IMR-90 (cell line): Measurements from ENCODE around the gene FBLIM1. TPM values are rescaled to one million over a fixed set of nuclear protein-coding genes. Genes with fewer than 3 reads are reported as not detected.
A peak's percentile ranks its signal among the peaks of the same experiment; 100 is the strongest.

Experiments used
- ATAC-seq: fragments of 200-7000 bp; cut with Tn5 transposase; 2 replicates; pipeline ENCODE4 v1.9.1; 2020; ENCODE audit warnings: low read depth, mild to moderate bottlenecking, moderate library complexity
- BruUV-seq: library from RNA; stranded (reverse); fragments of 400-500 nt; replicated peaks from 2 replicates; lab custom pipeline; 2021; lab: Mats Ljungman, UMichigan
- CTCF ChIA-PET: fragments of 300-600 bp; formaldehyde crosslinking; extraction: SDS; loops from one replicate; lab custom pipeline; 2021; ENCODE audit warnings: antibody characterized with exemption; lab: Yijun Ruan, JAX
- POLR2A ChIA-PET: fragments of 300-600 bp; sonication (Branson Sonifier 250); formaldehyde crosslinking; loops from one replicate; lab custom pipeline; 2022; ENCODE audit warnings: antibody characterized with exemption; ENCODE audit not compliant: unreplicated experiment; lab: Charles Lee
- DNase-seq: peaks from one replicate; pipeline ENCODE4 v3.0.0; 2013
- H2AFZ ChIP-seq: replicated peaks from 2 replicates; pipeline ENCODE3; 2013; ENCODE audit warnings: low read length, mild to moderate bottlenecking; ENCODE audit not compliant: poor library complexity
- H2AK5ac ChIP-seq: 2 replicates; pipeline ENCODE4 v1.6.1; 2013; ENCODE audit warnings: low read depth, low read length, inconsistent platforms
- H2AK9ac ChIP-seq: replicated peaks from 2 replicates; pipeline ENCODE3; 2013; ENCODE audit warnings: mild to moderate bottlenecking, low read depth, low read length, moderate library complexity; ENCODE audit not compliant: poor library complexity
- H2BK120ac ChIP-seq: 2 replicates; pipeline ENCODE4 v1.6.1; 2013; ENCODE audit warnings: low read depth, low read length, inconsistent platforms
- H2BK15ac ChIP-seq: 3 replicates; pipeline ENCODE4 v1.6.1; 2013; ENCODE audit warnings: low read depth, low read length, inconsistent platforms
- H2BK20ac ChIP-seq: 2 replicates; pipeline ENCODE4 v1.6.1; 2013; ENCODE audit warnings: low read depth, mild to moderate bottlenecking, inconsistent platforms, low read length, moderate library complexity
- H2BK5ac ChIP-seq: 2 replicates; pipeline ENCODE4 v1.6.1; 2013; ENCODE audit warnings: mild to moderate bottlenecking, low read depth, low read length, inconsistent platforms; ENCODE audit not compliant: poor library complexity, severe bottlenecking
- H3K14ac ChIP-seq: replicated peaks from 2 replicates; pipeline ENCODE4 v1.6.1; 2013; ENCODE audit warnings: low read depth, low read length, inconsistent platforms
- H3K18ac ChIP-seq: 2 replicates; pipeline ENCODE4 v1.6.1; 2013; ENCODE audit warnings: low read depth, low read length, control low read depth
- H3K23ac ChIP-seq: 2 replicates; pipeline ENCODE4 v1.6.1; 2013; ENCODE audit warnings: low read depth, low read length, inconsistent platforms
- H3K27ac ChIP-seq: 2 replicates; pipeline ENCODE4 v1.5.1; 2013; ENCODE audit warnings: mild to moderate bottlenecking, control low read depth, low read length; ENCODE audit not compliant: insufficient read depth
- H3K27me3 ChIP-seq: 2 replicates; pipeline ENCODE4 v1.6.1; 2013; ENCODE audit warnings: low read length; ENCODE audit not compliant: control insufficient read depth, insufficient read depth
- H3K36me3 ChIP-seq: 2 replicates; pipeline ENCODE4 v1.6.1; 2013; ENCODE audit warnings: low read length, mixed read lengths; ENCODE audit not compliant: control insufficient read depth, insufficient read depth
- H3K4ac ChIP-seq: 2 replicates; pipeline ENCODE4 v1.6.1; 2013; ENCODE audit warnings: low read depth, low read length, inconsistent platforms
- H3K4me1 ChIP-seq: 2 replicates; pipeline ENCODE4 v1.6.1; 2013; ENCODE audit warnings: low read length, mixed read lengths; ENCODE audit not compliant: control insufficient read depth, insufficient read depth
- H3K4me2 ChIP-seq: 2 replicates; pipeline ENCODE4 v1.6.1; 2013; ENCODE audit warnings: low read depth, mild to moderate bottlenecking, control low read depth, low read length, moderate library complexity
- H3K4me3 ChIP-seq: 2 replicates; pipeline ENCODE4 v1.5.1; 2013; ENCODE audit warnings: low read depth, mild to moderate bottlenecking, control low read depth, low read length, moderate library complexity; ENCODE audit not compliant: insufficient read depth
- H3K56ac ChIP-seq: 2 replicates; pipeline ENCODE4 v1.6.1; 2013; ENCODE audit warnings: low read length, inconsistent platforms; ENCODE audit not compliant: insufficient read depth; ENCODE audit errors: extremely low read depth
- H3K79me1 ChIP-seq, 2 experiments: 2 replicates each; pipeline ENCODE4 v1.6.1; 2013; ENCODE audit warnings: low read length in 2 of 2, inconsistent platforms in 1 of 2, low read depth in 1 of 2
- H3K9ac ChIP-seq: 2 replicates; pipeline ENCODE4 v1.6.1; 2013; ENCODE audit warnings: low read depth, low read length, control low read depth
- H3K9me1 ChIP-seq: 2 replicates; pipeline ENCODE4 v1.6.1; 2013; ENCODE audit warnings: low read length, inconsistent platforms; ENCODE audit not compliant: insufficient read depth
- H3K9me3 ChIP-seq: 2 replicates; pipeline ENCODE4 v1.6.1; 2013; ENCODE audit warnings: low read length; ENCODE audit not compliant: control insufficient read depth, insufficient read depth
- H4K20me1 ChIP-seq: 2 replicates; pipeline ENCODE4 v1.6.1; 2013; ENCODE audit warnings: low read length, inconsistent platforms; ENCODE audit not compliant: insufficient read depth
- H4K5ac ChIP-seq: 2 replicates; pipeline ENCODE4 v1.6.1; 2013; ENCODE audit warnings: mild to moderate bottlenecking, low read depth, low read length, control low read depth
- H4K8ac ChIP-seq, 2 experiments: 2 replicates each; pipeline ENCODE4 v1.6.1; 2013; ENCODE audit warnings: low read depth in 2 of 2, low read length in 2 of 2, control low read depth in 1 of 2, inconsistent platforms in 1 of 2
- H4K91ac ChIP-seq: 2 replicates; pipeline ENCODE4 v1.6.1; 2013; ENCODE audit warnings: low read depth, low read length, inconsistent platforms; ENCODE audit not compliant: insufficient read depth
- BHLHE40 ChIP-seq: fragments of 150-350 bp; IDR thresholded peaks from 2 replicates; pipeline ENCODE4 v1.6.1; 2016; ENCODE audit warnings: mild to moderate bottlenecking, low read depth, low read length
- CEBPB ChIP-seq: IDR thresholded peaks from 2 replicates; pipeline ENCODE4 v1.6.1; 2012; ENCODE audit warnings: low read depth, low read length, improper control_type of control experiment
- CHD1 ChIP-seq: IDR thresholded peaks from 2 replicates; pipeline ENCODE4 v1.6.1; 2012; ENCODE audit warnings: low read depth, low read length, improper control_type of control experiment
- CTCF ChIP-seq: conservative IDR thresholded peaks from 2 replicates; pipeline ENCODE4 v1.5.1; 2012; ENCODE audit warnings: mild to moderate bottlenecking, low read depth, low read length, improper control_type of control experiment
- FOS ChIP-seq: fragments of 150-350 bp; IDR thresholded peaks from 2 replicates; pipeline ENCODE4 v1.6.1; 2016; ENCODE audit warnings: low read depth, low read length
- MAFK ChIP-seq: IDR thresholded peaks from 2 replicates; pipeline ENCODE4 v1.6.1; 2012; ENCODE audit warnings: low read depth, low read length, improper control_type of control experiment
- MAZ ChIP-seq: IDR thresholded peaks from 2 replicates; pipeline ENCODE4 v1.6.1; 2012; ENCODE audit warnings: low read depth, mild to moderate bottlenecking, low read length, improper control_type of control experiment, moderate library complexity, borderline replicate concordance
- MXI1 ChIP-seq: IDR thresholded peaks from 2 replicates; pipeline ENCODE4 v1.6.1; 2012; ENCODE audit warnings: low read depth, mild to moderate bottlenecking, low read length, moderate library complexity, borderline replicate concordance
- NFE2L2 ChIP-seq: fragments of 150-350 bp; IDR thresholded peaks from 2 replicates; pipeline ENCODE4 v1.6.1; 2016; ENCODE audit warnings: low read depth, mild to moderate bottlenecking, low read length
- RAD21 ChIP-seq: IDR thresholded peaks from 2 replicates; pipeline ENCODE4 v1.6.1; 2012; ENCODE audit warnings: low read length, improper control_type of control experiment
- SMC3 ChIP-seq: fragments of 150-350 bp; IDR thresholded peaks from 2 replicates; pipeline ENCODE4 v1.6.1; 2016; ENCODE audit warnings: low read depth, mild to moderate bottlenecking, antibody characterized with exemption, low read length, moderate library complexity
- USF2 ChIP-seq: fragments of 150-350 bp; IDR thresholded peaks from 2 replicates; pipeline ENCODE4 v1.6.1; 2017; ENCODE audit warnings: mild to moderate bottlenecking, antibody characterized with exemption, low read length, low read depth
- WGBS, 2 experiments: methylation state at CpG; one replicate each; pipeline versions ENCODE4 v1.1.5 to v1.1.7; 2013; ENCODE audit warnings: missing lambda C conversion rate in 2 of 2; ENCODE audit not compliant: insufficient read length in 1 of 2; ENCODE audit errors: extremely low coverage in 2 of 2; 5-methylcytosine and 5-hydroxymethylcytosine counted together
- dilution Hi-C: fragments of 300-500 bp; cut with HindIII; formaldehyde crosslinking; loops from one replicate; pipeline ENCODE4 v1.14.3; 2018; ENCODE audit warnings: low sequenced_read_pairs; ENCODE audit not compliant: unreplicated experiment
- in situ Hi-C: fragments of 300-500 bp; cut with MboI; formaldehyde crosslinking; loops from 3 replicates; pipeline ENCODE4 v1.14.3; 2019; ENCODE audit warnings: low sequenced_read_pairs, inconsistent platforms, mixed read lengths
- intact Hi-C: fragments of 100-400 bp; cut with micrococcal nuclease; formaldehyde crosslinking; loops from 2 replicates; pipeline ENCODE4 v1.10.0; 2022
- polyA plus RNA-seq, 3 experiments: library from polyadenylated mRNA; depleted of rRNA; stranded (reverse); fragments of >200 nt; gene quantifications; 2 replicates each; pipeline ENCODE4 v1.2.3, GENCODE V29; 2012; ENCODE audit warnings: low replicate concordance in 1 of 3
- total RNA-seq: library from RNA; depleted of rRNA; stranded (reverse); fragments of >200 nt; gene quantifications from 2 replicates; pipeline ENCODE4 v1.2.3, GENCODE V29; 2012

Gene FBLIM1
- total and polyA plus RNA-seq, 2 of the 4 experiments (the other 2 are of a cell fraction) = 52.2 to 140 TPM

- Histone ChIP-seq H2AFZ (peak overlapping the region; percentile 98), H2BK5ac (peak overlapping the region; percentile 91), H3K27me3 (no peaks in the 10 kb centered on the region), H4K5ac (peak overlapping the region; percentile 39), H3K18ac (peak overlapping the region; percentile 15), H2BK120ac (peak overlapping the region; percentile 65), H3K4me3 (peak overlapping the region; percentile 68), H3K9me3 (no peaks in the 10 kb centered on the region), H3K36me3 (no peaks in the 10 kb centered on the region), H3K4ac (peak overlapping the region; percentile 90), H3K4me2 (peak overlapping the region; percentile 69), H4K91ac (peak overlapping the region; percentile 91), H3K56ac (peak overlapping the region; percentile 93), H3K23ac (peak overlapping the region; percentile 55), H2BK20ac (0 out of 2 replicates have a peak overlapping the region, but pooled peaks have one; percentile 3), H4K20me1 (no peaks in the 10 kb centered on the region), H2AK5ac (peak overlapping the region; percentile 90), H3K14ac (peak overlapping the region; percentile 91), H3K27ac (peak overlapping the region; percentile 90), H3K9me1 (no peaks in the 10 kb centered on the region; the same call in 1 of the 2 replicates), H4K8ac (peak overlapping the region; percentile 78 to 96), H2BK15ac (peak overlapping the region; percentile 30; the same call in 1 of the 3 replicates), H3K4me1 (peaks cover 2% of the 10 kb centered on the region; the same call in 1 of the 2 replicates), H2AK9ac (peak overlapping the region; percentile 99), H3K79me1 (peaks cover 5 to 24% of the 10 kb centered on the region in 2 experiments; a peak in 3 of 4 replicates), H3K9ac (peak overlapping the region; percentile 81)
- dilution Hi-C loops = no loop called here
- 1% methylated on average over 62 of the region's 77 CpGs; no CpG with 5 or more reads in 1 of the 2 experiments for WGBS, 2 experiments
- DNase-seq (peak; percentile 91), ATAC-seq (peak; percentile 69)
- in situ Hi-C loops = no loop called here
- POLR2A ChIA-PET = interaction anchor here (0.9 kb wide), 1 partner anchor 89 kb away, joined by 5 read pairs; no protein-coding TSS in a partner anchor
- intact Hi-C loops = loop anchor here (1.0 to 2.0 kb wide), 2 partner anchors 15 to 36 kb away; no protein-coding TSS in a partner anchor
- CTCF ChIA-PET = interaction anchor here (0.6 kb wide), 1 partner anchor 28 kb away, joined by 3 read pairs; no protein-coding TSS in a partner anchor
- TSS peak; percentile 56 for BruUV-seq
- TF ChIP-seq USF2 (no peak), CHD1 (no peak), RAD21 (no peak), FOS (no peak), CTCF (no peak), MAFK (no peak), SMC3 (no peak), BHLHE40 (peak; percentile 37; the same call in 1 of the 2 replicates), MXI1 (peak; percentile 17; the same call in 1 of the 2 replicates), NFE2L2 (peak; percentile 10; the same call in 1 of the 2 replicates), MAZ (peak; percentile 93; the same call in 1 of the 2 replicates), CEBPB (no peak)
Observed at GRCh38 chr1:15834406-15835204, 76.0 kb downstream of the FBLIM1 start.
